ENCODE results near the gene PIP.

GRCh38 chr7:143176128-143176527, 44.3 kb downstream of the PIP start:
- TF ChIP-seq GATA2 (IDR thresholded peaks at IDR 0.05; ENCODE audit: low read depth, low read length) (no peak), GATA3 (IDR thresholded peaks at IDR 0.05; ENCODE audit: low read depth, low read length) (no peak)

Data from SH-SY5Y (cell line).